22Rv1 (cell line): ENCODE data around the gene PSD2.

ENCODE experiments used
- CTCF ChIP-seq: fragments of 450-650 bp; IDR thresholded peaks from 2 replicates; pipeline ENCODE4 v1.5.1; 2017; ENCODE audit warnings: mild to moderate bottlenecking
- ZFX ChIP-seq: fragments of 450-650 bp; IDR thresholded peaks from 2 replicates; pipeline ENCODE4 v1.6.1; 2017; ENCODE audit warnings: antibody characterized with exemption, borderline replicate concordance

GRCh38 chr5:139806111-139806510 is 10.5 kb downstream of the PSD2 start:
- TF ChIP-seq CTCF (no peak), ZFX (no peak)
